Measurements from ENCODE around the gene PDX1.

PDX1 gene

DNA sequence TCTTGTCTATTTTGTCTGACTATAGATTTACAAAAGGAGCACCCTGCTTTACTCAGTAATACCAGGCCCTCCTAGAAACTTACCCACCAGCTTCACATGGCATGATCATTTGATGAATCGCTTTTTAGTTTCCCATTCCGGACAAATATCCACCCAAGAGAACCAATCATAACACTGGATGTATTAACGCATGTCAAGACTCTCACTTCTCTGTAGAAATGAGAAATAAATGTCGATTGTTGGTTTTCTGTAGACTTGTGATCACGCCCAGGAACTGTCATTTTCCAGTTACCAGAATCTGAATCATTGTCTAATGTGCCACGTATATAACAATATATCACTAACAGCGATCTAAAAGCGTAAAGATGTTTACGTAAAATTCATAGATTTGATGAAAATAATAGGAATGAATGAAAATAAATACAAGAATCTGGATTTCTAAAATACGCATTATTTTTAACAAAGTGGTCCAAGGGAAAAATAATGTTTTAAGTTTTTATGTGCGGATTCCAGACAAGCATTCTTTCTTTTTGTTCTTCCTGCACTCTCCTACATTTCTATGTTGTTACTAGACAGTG is 35.3 kb downstream of the PDX1 start:
- DNase-seq (ENCODE audit: low read depth), result no peak
- in situ Hi-C loops (cut with HindIII; ENCODE audit: low sequenced_read_pairs), result loop anchor here (25.0 kb wide), 1 partner anchor 118 kb away; no protein-coding TSS in a partner anchor
- TF ChIP-seq, protein P1, sequence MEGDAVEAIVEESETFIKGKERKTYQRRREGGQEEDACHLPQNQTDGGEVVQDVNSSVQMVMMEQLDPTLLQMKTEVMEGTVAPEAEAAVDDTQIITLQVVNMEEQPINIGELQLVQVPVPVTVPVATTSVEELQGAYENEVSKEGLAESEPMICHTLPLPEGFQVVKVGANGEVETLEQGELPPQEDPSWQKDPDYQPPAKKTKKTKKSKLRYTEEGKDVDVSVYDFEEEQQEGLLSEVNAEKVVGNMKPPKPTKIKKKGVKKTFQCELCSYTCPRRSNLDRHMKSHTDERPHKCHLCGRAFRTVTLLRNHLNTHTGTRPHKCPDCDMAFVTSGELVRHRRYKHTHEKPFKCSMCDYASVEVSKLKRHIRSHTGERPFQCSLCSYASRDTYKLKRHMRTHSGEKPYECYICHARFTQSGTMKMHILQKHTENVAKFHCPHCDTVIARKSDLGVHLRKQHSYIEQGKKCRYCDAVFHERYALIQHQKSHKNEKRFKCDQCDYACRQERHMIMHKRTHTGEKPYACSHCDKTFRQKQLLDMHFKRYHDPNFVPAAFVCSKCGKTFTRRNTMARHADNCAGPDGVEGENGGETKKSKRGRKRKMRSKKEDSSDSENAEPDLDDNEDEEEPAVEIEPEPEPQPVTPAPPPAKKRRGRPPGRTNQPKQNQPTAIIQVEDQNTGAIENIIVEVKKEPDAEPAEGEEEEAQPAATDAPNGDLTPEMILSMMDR (IDR thresholded peaks at IDR 0.05; ENCODE audit: low read depth, low read length, missing control alignments), result no peak
- no peak overlapping the region for H3K4me3 ChIP-seq (ENCODE audit: low read depth, low read length)

DNA sequence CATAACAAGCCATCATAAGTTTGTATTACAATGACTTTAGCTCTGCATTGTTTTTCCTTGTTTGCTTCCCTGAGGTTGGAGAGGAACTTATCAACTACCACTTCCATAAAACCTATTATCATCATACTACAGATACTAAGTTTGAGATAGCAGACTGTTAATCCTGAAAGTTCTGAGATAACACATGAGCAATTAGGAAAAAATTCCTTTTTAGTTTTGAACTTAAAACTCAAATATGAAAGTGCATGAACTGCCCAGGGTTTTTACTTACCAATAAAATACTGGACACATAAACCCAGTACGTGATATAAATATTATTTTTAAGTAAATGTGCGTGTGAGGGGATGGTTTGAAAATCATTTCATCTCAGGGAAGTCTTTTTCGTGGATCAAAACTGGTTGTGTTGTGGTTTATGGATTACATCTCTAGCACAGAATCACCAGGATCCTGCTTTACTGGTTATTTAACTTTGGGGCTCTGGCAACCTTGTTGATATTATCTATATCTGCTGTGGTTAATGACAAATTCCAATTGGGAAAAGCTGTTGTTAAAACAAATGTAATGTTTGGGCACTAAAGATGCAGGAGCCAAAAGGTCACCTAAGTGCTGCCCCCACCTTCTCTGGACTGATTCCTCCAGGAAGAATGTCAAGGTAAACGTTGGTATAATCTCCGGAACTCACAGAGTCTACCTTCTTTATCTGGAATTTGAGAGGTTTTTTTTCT is 36.9 kb downstream of the PDX1 start:
- H3K4me3 ChIP-seq (ENCODE audit: low read depth, low read length), result no peak overlapping the region
- no peak for DNase-seq (ENCODE audit: low read depth)
- TF ChIP-seq, protein P1 (IDR thresholded peaks at IDR 0.05; ENCODE audit: low read depth, low read length, missing control alignments), result no peak
- in situ Hi-C loops (cut with HindIII; ENCODE audit: low sequenced_read_pairs), result loop anchor here (25.0 kb wide), 1 partner anchor 119 kb away; no protein-coding TSS in a partner anchor

DNA sequence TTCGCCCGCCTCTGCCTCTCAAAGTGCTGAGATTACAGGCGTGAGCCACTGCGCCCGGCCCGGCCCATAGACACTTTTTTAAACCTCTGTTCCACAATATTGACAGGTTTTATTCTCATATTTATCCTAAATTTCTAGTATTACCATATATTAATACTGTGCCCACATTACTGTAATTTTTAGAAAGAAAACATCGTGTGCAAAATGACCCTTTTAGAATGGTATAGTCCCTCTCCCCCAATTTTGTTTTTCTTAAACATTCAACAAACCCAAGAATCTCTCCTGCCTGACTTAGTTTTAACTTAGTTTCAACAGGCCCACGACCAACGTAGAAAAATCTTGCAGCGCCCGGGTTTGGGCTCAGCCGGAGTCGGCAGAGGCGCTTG is 40.2 kb downstream of the PDX1 start:
- TF ChIP-seq, protein P1 (IDR thresholded peaks at IDR 0.05; ENCODE audit: low read depth, low read length, missing control alignments), result no peak
- in situ Hi-C loops (cut with HindIII; ENCODE audit: low sequenced_read_pairs), result loop anchor here (25.0 kb wide), 1 partner anchor 123 kb away; no protein-coding TSS in a partner anchor
- H3K4me3 ChIP-seq (ENCODE audit: low read depth, low read length), result no peak overlapping the region
- no peak for DNase-seq (ENCODE audit: low read depth)

- TF ChIP-seq, protein P1 (IDR thresholded peaks at IDR 0.05; ENCODE audit: low read depth, low read length, missing control alignments), result peak; percentile 30
- H3K4me3 ChIP-seq (ENCODE audit: low read depth, low read length), result no peak overlapping the region
- DNase-seq (ENCODE audit: low read depth), result no peak
- in situ Hi-C loops (cut with HindIII; ENCODE audit: low sequenced_read_pairs), result loop anchor here (25.0 kb wide), 1 partner anchor 123 kb away; no protein-coding TSS in a partner anchor
Observed at GRCh38 chr13:27960362-27961226, 40.8 kb downstream of the PDX1 start.

GRCh38 chr13:27961227-27962085 is 41.7 kb downstream of the PDX1 start:
- H3K4me3 ChIP-seq (ENCODE audit: low read depth, low read length), result no peak overlapping the region
- DNase-seq (ENCODE audit: low read depth), result no peak
- in situ Hi-C loops (cut with HindIII; ENCODE audit: low sequenced_read_pairs), result loop anchor here (25.0 kb wide), 1 partner anchor 124 kb away; no protein-coding TSS in a partner anchor
- TF ChIP-seq, protein P1 (IDR thresholded peaks at IDR 0.05; ENCODE audit: low read depth, low read length, missing control alignments), result no peak

Measured in astrocyte of the cerebellum (primary cell).